Panc1 (cell line): Measurements from ENCODE around the gene ZGRF1.

Experiments
- REST ChIP-seq, 2 experiments: IDR thresholded peaks; 2 replicates each; pipeline ENCODE4 v1.6.1; 2011 to 2012; ENCODE audit warnings: low read depth in 2 of 2, control low read depth in 1 of 2, low read length in 1 of 2, mild to moderate bottlenecking in 1 of 2, moderate library complexity in 1 of 2; ENCODE audit not compliant: insufficient read depth in 1 of 2
- SIN3A ChIP-seq: IDR thresholded peaks from 2 replicates; pipeline ENCODE4 v1.6.1; 2012; ENCODE audit warnings: low read depth, mild to moderate bottlenecking, low read length, moderate library complexity, borderline replicate concordance; ENCODE audit not compliant: insufficient read depth
- TCF7L2 ChIP-seq: IDR thresholded peaks from 2 replicates; pipeline ENCODE4 v1.6.1; 2011; ENCODE audit warnings: mild to moderate bottlenecking, low read depth, low read length, inconsistent platforms
- TF ChIP-seq, protein P1 (sequence below): fragments of 450-650 bp; IDR thresholded peaks from 2 replicates; pipeline ENCODE4 v1.5.1; 2017; ENCODE audit warnings: mild to moderate bottlenecking

DNA sequence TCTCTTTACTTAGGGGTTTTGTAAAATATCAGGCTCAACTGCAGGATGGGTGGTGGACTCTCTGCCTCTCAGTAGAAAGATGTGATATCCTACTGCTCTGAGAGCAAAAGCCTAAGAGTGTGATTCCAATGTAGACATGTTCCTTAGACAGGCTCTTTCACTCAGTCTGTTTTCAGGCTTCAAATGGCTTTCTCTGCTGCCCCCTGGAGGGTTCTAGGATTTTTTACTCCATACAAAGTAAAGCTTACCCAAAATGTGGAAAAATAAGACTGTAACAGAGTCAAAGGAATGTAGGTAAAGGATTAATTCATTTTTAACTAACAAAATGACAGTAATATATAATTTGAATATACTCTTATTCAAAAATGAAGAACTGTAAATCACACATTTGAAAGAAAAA lies 32.1 kb downstream of the ZGRF1 start:
- TF ChIP-seq, protein P1, sequence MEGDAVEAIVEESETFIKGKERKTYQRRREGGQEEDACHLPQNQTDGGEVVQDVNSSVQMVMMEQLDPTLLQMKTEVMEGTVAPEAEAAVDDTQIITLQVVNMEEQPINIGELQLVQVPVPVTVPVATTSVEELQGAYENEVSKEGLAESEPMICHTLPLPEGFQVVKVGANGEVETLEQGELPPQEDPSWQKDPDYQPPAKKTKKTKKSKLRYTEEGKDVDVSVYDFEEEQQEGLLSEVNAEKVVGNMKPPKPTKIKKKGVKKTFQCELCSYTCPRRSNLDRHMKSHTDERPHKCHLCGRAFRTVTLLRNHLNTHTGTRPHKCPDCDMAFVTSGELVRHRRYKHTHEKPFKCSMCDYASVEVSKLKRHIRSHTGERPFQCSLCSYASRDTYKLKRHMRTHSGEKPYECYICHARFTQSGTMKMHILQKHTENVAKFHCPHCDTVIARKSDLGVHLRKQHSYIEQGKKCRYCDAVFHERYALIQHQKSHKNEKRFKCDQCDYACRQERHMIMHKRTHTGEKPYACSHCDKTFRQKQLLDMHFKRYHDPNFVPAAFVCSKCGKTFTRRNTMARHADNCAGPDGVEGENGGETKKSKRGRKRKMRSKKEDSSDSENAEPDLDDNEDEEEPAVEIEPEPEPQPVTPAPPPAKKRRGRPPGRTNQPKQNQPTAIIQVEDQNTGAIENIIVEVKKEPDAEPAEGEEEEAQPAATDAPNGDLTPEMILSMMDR: peak; percentile 67
- TF ChIP-seq SIN3A: no peak
- no peak for TF ChIP-seq TCF7L2
- no peak for TF ChIP-seq REST (IDR thresholded peaks at IDR 0.05; ENCODE audit: insufficient read depth in 1 of 2, low read depth in 2 of 2, low read length in 1 of 2)
